H1 (cell line): Measurements from ENCODE around the gene AKT1. TPM values are rescaled to one million over a fixed set of nuclear protein-coding genes. Genes with fewer than 3 reads are reported as not detected.

Source experiments
- SAP30 ChIP-seq: fragments of 300-600 bp; sonication (generic); IDR thresholded peaks from 2 replicates; pipeline ENCODE4 v1.7.1; 2012; ENCODE audit warnings: low read length, moderate library complexity, mild to moderate bottlenecking, inconsistent platforms; ENCODE audit not compliant: insufficient read depth, insufficient replicate concordance
- polyA plus RNA-seq, 7 experiments: library from polyadenylated mRNA; depleted of rRNA in 3 of 7; stranded (reverse) in 5 of 7; unstranded in 2 of 7; fragments of >200 nt in 5 of 7; fragments of 200-250 nt in 2 of 7; gene quantifications; 1 replicate in 5 of 7; 2 replicates in 1 of 7; 4 replicates in 1 of 7; pipeline versions ENCODE4 v1.2.1 to v1.2.3, GENCODE V29; 2011 to 2013; ENCODE audit warnings: missing spikeins in 2 of 7, mixed read lengths in 2 of 7
- total RNA-seq: library from RNA; stranded (reverse); fragmentation: NEBNext Ultra II Directional; extraction: Animal tissue kit (Norgen Biotek cat#: 25700); gene quantifications from 2 replicates; pipeline ENCODE4 v1.2.1, GENCODE V29; 2021

Gene AKT1
- total and polyA plus RNA-seq, 2 of the 8 experiments (the other 6 are each of a cell fraction or from before 2014, with no cell fraction given) = 68.1 to 71.5 TPM

DNA sequence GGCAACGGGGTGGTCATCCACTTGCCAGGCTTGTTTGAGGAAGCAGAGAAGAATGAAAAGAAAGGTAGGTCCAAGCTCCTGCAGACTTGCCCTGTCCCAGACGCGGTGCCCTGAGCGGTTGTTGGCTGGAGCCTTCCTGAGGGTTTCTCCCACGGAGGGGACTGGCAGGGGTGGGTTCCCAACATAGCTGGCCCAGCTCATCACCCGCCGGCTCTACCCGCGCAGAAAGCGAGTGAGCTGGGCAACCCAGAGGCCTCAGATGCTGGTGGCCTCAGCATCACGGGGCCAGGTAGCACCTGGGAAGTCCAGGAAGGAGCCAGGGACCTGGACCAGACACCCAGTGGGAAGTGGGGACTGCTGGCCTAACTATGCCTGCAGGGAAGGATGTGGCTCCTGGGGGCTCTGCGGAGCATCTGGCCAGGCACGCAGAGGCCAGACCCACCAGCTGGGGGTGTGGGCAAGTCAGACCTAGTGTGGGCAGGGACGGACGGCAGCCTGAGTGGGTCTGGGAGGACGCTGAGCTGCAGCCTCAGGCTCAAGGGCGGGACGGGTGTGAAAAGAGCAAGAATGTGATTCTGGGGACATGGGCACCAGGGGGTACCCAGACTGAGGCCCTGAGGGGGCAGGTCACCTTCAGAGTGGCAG lies 57.1 kb downstream of the AKT1 start (continued):
- TF ChIP-seq SAP30 = no peak
